ENCODE measurements around the gene TASP1.
"Not testable (repeated sequence)": the region's sequence is repeated elsewhere in the genome, so short reads cannot be mapped to it uniquely, and the experiment has no call there.

Gene TASP1

DNA sequence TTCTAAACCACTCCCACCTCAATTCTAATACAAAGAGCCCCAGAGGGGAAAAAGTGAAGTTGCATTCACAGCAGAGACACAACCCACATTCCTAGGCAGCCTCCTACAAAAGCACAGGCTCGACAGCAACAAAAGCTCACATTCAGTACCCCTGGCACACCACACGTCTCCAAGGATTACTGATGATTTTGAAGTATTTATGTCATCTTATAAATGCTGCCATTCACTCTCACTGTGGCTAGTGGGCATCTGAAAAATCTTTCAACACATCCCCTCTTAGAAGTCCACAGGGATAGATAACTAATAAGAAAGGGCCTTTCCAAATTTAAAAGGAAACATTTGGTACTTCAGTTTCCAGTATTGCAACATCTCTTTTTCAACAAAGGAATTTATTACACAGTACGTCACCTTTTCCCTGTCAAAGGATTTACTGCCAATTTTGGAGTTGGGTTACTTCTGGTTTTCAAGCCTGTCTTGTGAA, 146.7 kb downstream of the TASP1 start:
- DNase-seq: peak; percentile 54

DNA sequence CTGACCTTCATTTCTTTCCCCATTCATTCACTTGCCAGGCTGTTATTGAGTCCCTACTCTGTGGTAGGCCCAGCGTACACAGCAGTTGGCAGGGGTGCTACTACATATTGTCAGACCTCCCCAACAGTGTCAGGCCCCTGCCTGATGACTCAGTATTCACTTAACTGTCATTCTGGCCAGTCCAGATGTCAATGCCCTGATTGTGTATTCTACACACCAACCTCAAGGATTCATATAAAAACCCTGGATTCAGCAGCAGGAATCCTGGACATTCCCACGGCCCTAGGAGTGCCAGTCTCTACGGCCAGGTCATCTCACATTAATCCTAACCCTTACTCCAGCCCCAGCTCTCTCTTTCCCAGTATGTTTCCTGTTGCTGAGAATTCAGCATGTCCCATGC, 151.5 kb downstream of the TASP1 start:
- peak; percentile 10 for DNase-seq

DNA sequence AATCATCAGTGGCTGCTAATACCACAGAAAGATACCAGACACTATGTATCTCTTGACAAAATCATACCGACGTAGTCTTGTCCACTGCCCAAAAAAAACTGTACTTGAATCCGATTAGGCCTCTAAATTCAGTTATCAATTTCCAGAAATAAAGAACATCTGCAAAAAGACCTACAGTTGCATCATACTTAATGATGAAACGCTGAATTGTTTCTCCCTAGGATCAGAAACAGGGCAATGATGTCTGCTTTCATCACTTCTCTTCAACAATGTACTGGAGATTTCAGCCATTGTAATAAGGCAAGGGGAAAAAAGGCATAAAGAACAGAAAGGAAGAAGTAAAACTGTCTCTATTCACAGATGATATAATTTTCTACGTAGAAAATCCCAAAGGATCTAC, 152.0 kb downstream of the TASP1 start:
- no peak for DNase-seq

DNA sequence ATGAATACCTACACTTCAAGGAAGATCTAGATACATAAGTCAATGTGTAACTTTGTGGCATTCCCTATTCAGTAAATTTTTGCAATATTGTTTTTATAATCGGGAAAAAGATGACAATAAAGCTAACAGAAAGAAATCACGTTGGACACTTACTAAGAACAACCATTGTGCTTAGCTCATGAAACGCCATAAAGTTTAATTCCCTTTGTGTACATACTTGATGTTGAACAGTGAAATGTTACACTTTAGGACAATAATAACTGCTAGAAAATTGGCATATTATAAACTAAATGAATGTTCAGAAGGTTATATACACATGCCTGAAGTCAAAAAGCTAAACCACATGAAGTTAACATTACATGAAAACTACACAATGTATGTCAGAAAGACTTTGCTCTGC, 153.2 kb downstream of the TASP1 start:
- no peak for DNase-seq

GRCh38 chr20:13485019-13485418, 153.7 kb downstream of the TASP1 start:
- not testable (repeated sequence) for DNase-seq

DNA sequence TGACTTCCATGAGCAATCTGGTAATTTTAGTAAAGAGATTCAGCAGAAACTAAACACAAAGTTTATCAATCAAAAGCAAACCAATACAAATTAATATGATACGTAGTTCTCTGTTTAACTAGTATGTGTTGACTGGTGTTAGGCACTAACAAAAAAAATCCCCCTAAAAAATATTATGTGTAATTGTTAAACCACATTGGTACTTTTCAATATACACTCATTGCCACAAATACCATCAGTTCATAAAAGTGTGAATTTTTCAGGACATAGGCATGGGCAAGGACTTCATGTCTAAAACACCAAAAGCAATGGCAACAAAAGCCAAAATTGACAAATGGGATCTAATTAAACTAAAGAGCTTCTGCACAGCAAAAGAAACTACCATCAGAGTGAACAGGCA, 155.3 kb downstream of the TASP1 start:
- not testable (repeated sequence) for DNase-seq

DNA sequence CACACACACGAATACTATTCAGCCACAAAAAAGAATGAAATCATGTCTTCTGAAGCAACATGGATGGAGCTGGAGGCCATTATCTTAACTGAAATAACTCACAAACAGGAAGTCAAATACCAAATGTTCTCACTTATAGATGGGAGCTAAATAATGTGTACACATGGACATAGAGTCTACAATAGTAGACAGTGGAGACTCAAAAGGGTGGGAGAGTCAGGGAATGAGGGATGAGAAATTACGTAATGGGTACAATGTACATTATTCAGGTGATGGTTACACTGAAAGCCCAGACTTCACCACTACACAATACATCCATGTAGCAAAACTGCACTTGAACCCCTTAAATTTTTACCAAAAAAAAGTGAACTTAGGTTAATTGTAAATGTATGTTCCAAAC, 160.4 kb downstream of the TASP1 start:
- no peak for DNase-seq

- DNase-seq: no peak
Measured at GRCh38 chr20:13474467-13474866, 164.3 kb downstream of the TASP1 start.

DNA sequence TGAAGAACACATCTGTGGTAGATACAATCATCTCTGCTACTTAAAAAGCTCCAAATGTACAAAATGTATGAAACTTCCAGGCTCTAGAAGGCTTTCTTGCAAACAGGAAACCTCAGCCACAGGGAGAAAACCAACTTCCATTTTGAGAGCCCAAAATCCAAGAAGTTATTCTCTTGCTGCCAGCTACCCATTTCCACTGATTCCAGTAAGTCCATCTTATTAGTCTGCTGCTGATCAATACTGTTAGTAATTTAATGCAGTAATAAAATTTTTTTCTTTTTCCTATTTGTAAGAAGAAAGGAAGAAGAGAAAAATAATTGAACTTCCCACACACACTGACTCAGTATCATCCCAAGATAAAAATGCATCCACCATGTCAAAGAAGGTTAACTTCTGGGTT, 169.5 kb downstream of the TASP1 start:
- no peak for DNase-seq

DNA sequence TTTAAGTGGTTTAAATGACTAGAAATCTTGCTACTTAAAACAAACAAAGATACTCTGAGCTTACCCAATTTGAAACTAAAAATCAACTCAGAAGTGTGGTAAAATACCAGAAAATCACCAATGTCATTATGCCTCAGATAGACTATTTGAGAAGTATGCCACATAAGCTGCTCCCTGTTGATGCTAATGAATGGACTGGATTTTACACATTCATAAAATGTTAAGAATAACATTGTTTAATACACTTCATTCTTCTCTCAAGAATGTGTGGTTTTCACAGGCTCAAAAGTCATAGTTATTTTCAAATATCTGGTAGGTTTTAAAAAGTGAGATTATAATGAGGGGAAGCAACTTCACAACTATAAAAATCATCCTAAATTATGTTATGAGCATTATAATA, 170.6 kb downstream of the TASP1 start:
- DNase-seq: no peak

- DNase-seq: peak; percentile 64
Measured at GRCh38 chr20:13464702-13465101, 174.0 kb downstream of the TASP1 start.

GRCh38 chr20:13461849-13462458, 176.8 kb downstream of the TASP1 start:
- DNase-seq: no peak

DNA sequence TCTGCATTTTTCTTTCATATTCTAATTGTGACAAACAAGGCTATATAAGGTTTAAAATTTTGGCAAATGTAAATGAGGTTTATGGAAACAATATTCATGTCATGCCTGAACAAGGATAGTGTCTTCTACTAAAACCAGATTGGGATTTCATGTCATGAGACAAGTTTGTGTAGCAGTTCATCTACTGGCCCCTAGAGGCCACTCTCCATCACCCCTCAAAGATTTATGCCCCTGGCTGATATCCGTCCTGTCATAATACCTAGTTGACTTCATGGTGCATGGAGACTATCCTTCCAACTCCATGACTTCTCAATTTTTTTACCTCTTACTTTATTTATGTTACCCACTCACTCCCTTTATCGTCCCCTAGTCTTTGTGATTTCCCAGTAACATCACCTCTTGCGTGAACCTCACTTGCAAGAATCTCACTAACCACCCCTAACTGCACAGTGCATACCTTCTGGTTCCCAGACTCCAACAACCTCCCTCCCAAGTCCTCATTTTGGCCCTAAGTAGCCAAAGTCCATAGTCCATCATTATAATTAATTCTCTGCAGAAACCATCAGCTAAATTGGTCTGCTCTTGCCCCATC, 179.8 kb downstream of the TASP1 start:
- peak; percentile 49 for DNase-seq

- no peak for DNase-seq
Measured at GRCh38 chr20:13457487-13457886, 181.2 kb downstream of the TASP1 start.

DNA sequence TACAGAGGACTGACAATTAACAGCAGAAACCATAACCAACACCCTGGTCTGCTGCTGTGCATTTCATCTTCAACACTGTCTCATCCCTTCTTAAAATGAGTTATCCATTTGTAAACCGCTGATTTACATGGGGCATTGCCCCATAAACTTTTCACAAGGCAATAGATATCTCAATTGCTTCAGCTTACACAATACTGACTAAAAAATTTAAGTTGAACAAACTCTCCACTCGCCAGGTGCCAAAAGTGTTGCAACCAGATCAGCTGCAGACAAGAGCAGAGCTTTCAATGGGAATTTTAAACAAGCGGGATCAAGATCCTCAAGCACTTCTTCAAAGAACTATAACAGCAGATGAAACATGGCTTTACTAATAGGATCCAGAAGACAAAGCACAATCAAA, 183.0 kb downstream of the TASP1 start:
- no peak for DNase-seq

- no peak for DNase-seq
Measured at GRCh38 chr20:13453367-13453766, 185.4 kb downstream of the TASP1 start.

DNA sequence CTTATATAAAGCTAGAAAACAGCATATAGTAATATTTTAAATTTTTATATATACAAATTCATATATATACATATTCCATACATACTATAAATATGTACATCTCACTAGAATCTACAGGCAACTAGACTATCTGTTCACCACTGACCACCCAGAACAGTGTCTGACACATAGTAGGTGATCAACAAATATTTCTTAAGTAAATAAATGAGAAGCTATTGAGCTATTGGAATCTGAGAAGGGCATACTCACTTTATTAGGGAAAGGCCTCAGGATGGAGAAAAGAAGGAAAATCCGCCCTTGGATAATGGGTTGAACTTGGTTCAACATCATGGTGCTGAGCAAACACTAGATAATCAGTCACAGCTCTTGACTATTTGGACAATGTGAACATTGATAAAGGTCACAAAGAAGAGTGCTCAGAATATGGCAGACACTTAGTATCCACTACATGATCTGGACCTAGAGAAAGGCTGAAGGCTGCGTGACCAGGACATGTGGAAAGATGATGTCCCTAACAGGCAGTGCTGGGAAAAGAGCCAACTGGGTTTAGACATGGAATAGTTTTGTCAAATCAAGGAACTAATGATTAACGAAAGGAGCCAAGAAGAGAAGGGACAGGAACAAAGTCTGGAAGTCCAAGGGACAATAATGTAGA, 186.1 kb downstream of the TASP1 start:
- no peak for DNase-seq

DNA sequence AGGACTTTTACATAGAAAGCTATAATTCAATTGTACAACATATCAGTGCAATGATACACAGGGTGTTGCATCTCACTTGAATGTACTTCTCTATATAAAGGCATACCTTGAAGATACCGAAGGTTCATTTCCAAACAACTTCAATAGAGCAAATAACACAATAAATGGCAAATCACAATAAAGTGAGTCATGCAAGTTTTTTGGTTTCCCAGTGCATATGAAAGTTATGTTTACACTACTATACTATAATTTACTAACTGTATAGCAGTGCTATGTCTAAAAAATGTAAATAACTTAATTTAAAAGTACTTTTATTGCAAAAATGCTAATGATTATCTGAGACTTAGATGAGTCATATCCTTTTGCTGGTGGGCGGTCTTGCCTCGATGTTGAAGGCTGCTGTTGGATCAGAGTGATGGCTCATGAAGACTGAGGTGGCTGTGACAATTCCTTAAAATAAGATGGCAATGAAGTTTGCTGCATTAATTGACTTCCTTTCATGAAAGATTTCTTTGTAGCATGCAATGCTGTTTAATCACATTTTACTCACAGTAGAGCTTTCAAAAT, 188.8 kb downstream of the TASP1 start:
- DNase-seq: peak; percentile 20

GRCh38 chr20:13447385-13448180, 191.1 kb downstream of the TASP1 start:
- DNase-seq: no peak

GRCh38 chr20:13443690-13444089, 195.0 kb downstream of the TASP1 start:
- no peak for DNase-seq

- no peak for DNase-seq
Measured at GRCh38 chr20:13442986-13443385, 195.7 kb downstream of the TASP1 start.

GRCh38 chr20:13441388-13441787, 197.3 kb downstream of the TASP1 start:
- DNase-seq: no peak

GRCh38 chr20:13436530-13436929, 202.2 kb downstream of the TASP1 start:
- no peak for DNase-seq

All from EL (cell line).